GM23338 (cell line): ENCODE measurements around the gene ATP5MK. TPM values are rescaled to one million over a fixed set of nuclear protein-coding genes. Genes with fewer than 3 reads are reported as not detected.

ENCODE experiments used
- ATAC-seq: fragments of 200-7000 bp; cut with Tn5 transposase; 3 replicates; pipeline ENCODE4 v1.9.1; 2020
- DNase-seq: peaks from one replicate; pipeline ENCODE4 v3.0.0-alpha.2; 2015; ENCODE audit warnings: low spot score
- H2AFZ ChIP-seq: fragments of 200-600 bp; sonication (generic); 2 replicates; pipeline ENCODE4 v1.8.0; 2016; ENCODE audit warnings: antibody characterized with exemption, mild to moderate bottlenecking, moderate library complexity
- H3F3A ChIP-seq: fragments of 200-600 bp; sonication (generic); replicated peaks from 2 replicates; pipeline ENCODE4 v1.8.0; 2017; ENCODE audit warnings: antibody characterized with exemption, mixed run types, low read depth
- H3K27ac ChIP-seq: fragments of 200-600 bp; sonication (generic); 2 replicates; pipeline ENCODE4 v1.6.1; 2016; ENCODE audit warnings: low read depth
- H3K27me3 ChIP-seq: fragments of 200-600 bp; sonication (generic); 2 replicates; pipeline ENCODE4 v1.8.0; 2016; ENCODE audit warnings: mild to moderate bottlenecking, mixed run types, moderate library complexity; ENCODE audit not compliant: insufficient read depth
- H3K36me3 ChIP-seq: fragments of 200-600 bp; sonication (generic); 2 replicates; pipeline ENCODE4 v1.8.0; 2016; ENCODE audit warnings: mild to moderate bottlenecking; ENCODE audit not compliant: insufficient read depth
- H3K4me1 ChIP-seq: fragments of 200-600 bp; sonication (generic); 2 replicates; pipeline ENCODE4 v1.8.0; 2016; ENCODE audit warnings: mild to moderate bottlenecking, moderate library complexity; ENCODE audit not compliant: insufficient read depth
- H3K4me2 ChIP-seq: fragments of 200-600 bp; sonication (generic); 2 replicates; pipeline ENCODE4 v1.7.1; 2017; ENCODE audit warnings: mixed run types
- H3K4me3 ChIP-seq: fragments of 200-600 bp; sonication (generic); 2 replicates; pipeline ENCODE4 v1.6.1; 2016; ENCODE audit warnings: mixed run types
- H3K79me2 ChIP-seq: fragments of 200-600 bp; sonication (generic); replicated peaks from 2 replicates; pipeline ENCODE4 v1.8.0; 2017; ENCODE audit warnings: mild to moderate bottlenecking; ENCODE audit not compliant: insufficient read depth
- H3K9me2 ChIP-seq: fragments of 200-600 bp; sonication (generic); 2 replicates; pipeline ENCODE4 v1.8.0; 2017; ENCODE audit not compliant: insufficient read depth
- H4K20me1 ChIP-seq: fragments of 200-600 bp; sonication (generic); replicated peaks from 2 replicates; pipeline ENCODE4 v1.8.0; 2017; ENCODE audit warnings: mild to moderate bottlenecking; ENCODE audit not compliant: insufficient read depth
- H3K27ac Mint-ChIP-seq: 2 replicates; pipeline ENCODE4 v1.8.0; 2020; ENCODE audit warnings: inconsistent platforms, mild to moderate bottlenecking, moderate library complexity, mixed read lengths
- H3K27me3 Mint-ChIP-seq: 3 replicates; pipeline ENCODE4 v1.8.0; 2022; ENCODE audit warnings: low read depth, mild to moderate bottlenecking, moderate library complexity, mixed read lengths, inconsistent platforms; ENCODE audit not compliant: insufficient read depth, poor library complexity
- H3K36me3 Mint-ChIP-seq: 3 replicates; pipeline ENCODE4 v1.8.0; 2021; ENCODE audit warnings: low read depth, mild to moderate bottlenecking, inconsistent platforms, moderate library complexity, mixed read lengths
- H3K4me1 Mint-ChIP-seq: 3 replicates; pipeline ENCODE4 v1.8.0; 2020; ENCODE audit warnings: mild to moderate bottlenecking, inconsistent platforms, mixed read lengths
- H3K4me3 Mint-ChIP-seq: 3 replicates; pipeline ENCODE4 v1.8.0; 2021; ENCODE audit warnings: moderate library complexity, mild to moderate bottlenecking, inconsistent platforms, mixed read lengths
- H3K9me3 Mint-ChIP-seq: 3 replicates; pipeline ENCODE4 v1.8.0; 2020; ENCODE audit warnings: moderate library complexity, mild to moderate bottlenecking, inconsistent platforms, mixed read lengths
- CREB1 ChIP-seq: fragments of 250-450 bp; sonication (Bioruptor Pico); IDR thresholded peaks from 2 replicates; pipeline ENCODE4 v1.5.0; 2020; ENCODE audit warnings: low read depth, mild to moderate bottlenecking, moderate library complexity
- EZH2 ChIP-seq: fragments of 200-600 bp; sonication (generic); IDR thresholded peaks from one replicate; pipeline ENCODE4 v1.8.0; 2017; ENCODE audit warnings: antibody characterized with exemption, mild to moderate bottlenecking, low read depth; ENCODE audit not compliant: unreplicated experiment
- EZH2phosphoT487 ChIP-seq: fragments of 200-600 bp; sonication (generic); IDR thresholded peaks from one replicate; pipeline ENCODE4 v1.8.1; 2018; ENCODE audit warnings: antibody characterized with exemption; ENCODE audit not compliant: unreplicated experiment
- JUNB ChIP-seq: IDR thresholded peaks from one replicate; pipeline ENCODE4 v1.6.1; 2016; ENCODE audit warnings: antibody characterized with exemption; ENCODE audit not compliant: unreplicated experiment
- NANOG ChIP-seq: IDR thresholded peaks from 2 replicates; pipeline ENCODE4 v1.6.1; 2016; ENCODE audit warnings: antibody characterized with exemption, borderline replicate concordance
- POLR2AphosphoS5 ChIP-seq: IDR thresholded peaks from 2 replicates; pipeline ENCODE4 v1.6.1; 2016; ENCODE audit warnings: antibody characterized with exemption, low read depth
- STAT1 ChIP-seq: IDR thresholded peaks from one replicate; pipeline ENCODE4 v1.6.1; 2016; ENCODE audit warnings: antibody characterized with exemption; ENCODE audit not compliant: unreplicated experiment
- ZNF114 ChIP-seq: fragments of 250-450 bp; sonication (Bioruptor Pico); IDR thresholded peaks from 2 replicates; pipeline ENCODE4 v1.5.0; 2020; ENCODE audit warnings: mild to moderate bottlenecking, moderate library complexity
- ZNF331 ChIP-seq: fragments of 250-450 bp; sonication (Bioruptor Pico); IDR thresholded peaks from 2 replicates; pipeline ENCODE4 v1.5.0; 2020; ENCODE audit warnings: low read depth, mild to moderate bottlenecking, moderate library complexity
- polyA plus RNA-seq: library from polyadenylated mRNA; unstranded; fragments of >200 nt; fragmentation: Nextera tagmentation; extraction: Ambion mirVana; gene quantifications from 2 replicates; pipeline ENCODE4 v1.2.1, GENCODE V29; 2016
- total RNA-seq: library from RNA; depleted of rRNA; stranded (reverse); fragments of >200 nt; shearing (Covaris generic); gene quantifications from 2 replicates; pipeline ENCODE4 v1.2.3, GENCODE V29; 2014
- TF ChIP-seq, protein P1 (sequence below): fragments of 250-450 bp; sonication (Bioruptor Pico); IDR thresholded peaks from 2 replicates; pipeline ENCODE4 v1.5.0; 2020; ENCODE audit warnings: mild to moderate bottlenecking, moderate library complexity
- TF ChIP-seq, protein P2 (sequence below): IDR thresholded peaks from one replicate; pipeline ENCODE4 v1.6.1; 2018; ENCODE audit warnings: antibody characterized with exemption; ENCODE audit not compliant: unreplicated experiment
- TF ChIP-seq, protein P3 (sequence below): IDR thresholded peaks from 2 replicates; pipeline ENCODE4 v1.6.1; 2016; ENCODE audit warnings: antibody characterized with exemption
- TF ChIP-seq, protein P4 (sequence below), 2 experiments: fragments of 200-600 bp in 1 of 2; sonication (generic) in 1 of 2; conservative IDR thresholded peaks; 2 replicates each; pipeline versions ENCODE4 v1.5.1 to v1.6.1; 2016 to 2017; ENCODE audit warnings: antibody characterized with exemption in 2 of 2, low read depth in 2 of 2, mild to moderate bottlenecking in 2 of 2, moderate library complexity in 1 of 2

ATP5MK gene
- total and polyA plus RNA-seq, 2 experiments from 2014 or later = 227 to 1,139 TPM

DNA sequence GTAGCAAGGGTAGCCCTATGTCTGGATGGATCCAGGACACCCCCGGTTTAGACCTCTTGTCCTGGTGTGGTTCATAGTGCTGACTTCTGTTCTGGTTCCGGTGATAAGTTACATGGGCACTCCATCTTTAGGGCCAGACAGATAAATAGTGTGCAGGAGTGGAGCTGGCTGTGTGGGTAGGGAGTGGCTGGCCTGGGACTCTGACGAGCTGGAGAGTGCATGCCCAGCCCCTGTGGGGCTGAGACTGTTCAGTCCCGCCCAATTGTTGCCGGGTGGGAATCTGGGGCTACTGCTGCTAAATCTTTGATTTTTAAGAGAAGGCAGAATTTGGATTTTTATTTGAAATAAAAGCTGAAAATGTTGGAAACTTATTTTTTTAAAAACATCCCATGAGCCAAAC, 27.5 kb upstream of the ATP5MK start:
- no peak overlapping the region for H3K4me3 Mint-ChIP-seq
- Histone ChIP-seq H2AFZ (no peak overlapping the region), H3K4me1 (no peaks in the 10 kb centered on the region), H3K9me2 (no peaks in the 10 kb centered on the region), H3K27ac (no peak overlapping the region), H3F3A (no peaks in the 10 kb centered on the region), H3K36me3 (peaks cover 81% of the 10 kb centered on the region), H3K4me3 (no peak overlapping the region), H3K4me2 (no peak overlapping the region), H4K20me1 (peaks cover 27% of the 10 kb centered on the region), H3K27me3 (no peaks in the 10 kb centered on the region), H3K79me2 (no peaks in the 10 kb centered on the region)
- H3K9me3 Mint-ChIP-seq = no peaks in the 10 kb centered on the region; the same call in 2 of the 3 replicates
- no peaks in the 10 kb centered on the region for H3K4me1 Mint-ChIP-seq
- ATAC-seq (no peak), DNase-seq (no peak)
- H3K36me3 Mint-ChIP-seq = peaks cover 91% of the 10 kb centered on the region
- H3K27me3 Mint-ChIP-seq = peaks cover 7% of the 10 kb centered on the region
- no peak overlapping the region for H3K27ac Mint-ChIP-seq
- TF ChIP-seq, protein P1, sequence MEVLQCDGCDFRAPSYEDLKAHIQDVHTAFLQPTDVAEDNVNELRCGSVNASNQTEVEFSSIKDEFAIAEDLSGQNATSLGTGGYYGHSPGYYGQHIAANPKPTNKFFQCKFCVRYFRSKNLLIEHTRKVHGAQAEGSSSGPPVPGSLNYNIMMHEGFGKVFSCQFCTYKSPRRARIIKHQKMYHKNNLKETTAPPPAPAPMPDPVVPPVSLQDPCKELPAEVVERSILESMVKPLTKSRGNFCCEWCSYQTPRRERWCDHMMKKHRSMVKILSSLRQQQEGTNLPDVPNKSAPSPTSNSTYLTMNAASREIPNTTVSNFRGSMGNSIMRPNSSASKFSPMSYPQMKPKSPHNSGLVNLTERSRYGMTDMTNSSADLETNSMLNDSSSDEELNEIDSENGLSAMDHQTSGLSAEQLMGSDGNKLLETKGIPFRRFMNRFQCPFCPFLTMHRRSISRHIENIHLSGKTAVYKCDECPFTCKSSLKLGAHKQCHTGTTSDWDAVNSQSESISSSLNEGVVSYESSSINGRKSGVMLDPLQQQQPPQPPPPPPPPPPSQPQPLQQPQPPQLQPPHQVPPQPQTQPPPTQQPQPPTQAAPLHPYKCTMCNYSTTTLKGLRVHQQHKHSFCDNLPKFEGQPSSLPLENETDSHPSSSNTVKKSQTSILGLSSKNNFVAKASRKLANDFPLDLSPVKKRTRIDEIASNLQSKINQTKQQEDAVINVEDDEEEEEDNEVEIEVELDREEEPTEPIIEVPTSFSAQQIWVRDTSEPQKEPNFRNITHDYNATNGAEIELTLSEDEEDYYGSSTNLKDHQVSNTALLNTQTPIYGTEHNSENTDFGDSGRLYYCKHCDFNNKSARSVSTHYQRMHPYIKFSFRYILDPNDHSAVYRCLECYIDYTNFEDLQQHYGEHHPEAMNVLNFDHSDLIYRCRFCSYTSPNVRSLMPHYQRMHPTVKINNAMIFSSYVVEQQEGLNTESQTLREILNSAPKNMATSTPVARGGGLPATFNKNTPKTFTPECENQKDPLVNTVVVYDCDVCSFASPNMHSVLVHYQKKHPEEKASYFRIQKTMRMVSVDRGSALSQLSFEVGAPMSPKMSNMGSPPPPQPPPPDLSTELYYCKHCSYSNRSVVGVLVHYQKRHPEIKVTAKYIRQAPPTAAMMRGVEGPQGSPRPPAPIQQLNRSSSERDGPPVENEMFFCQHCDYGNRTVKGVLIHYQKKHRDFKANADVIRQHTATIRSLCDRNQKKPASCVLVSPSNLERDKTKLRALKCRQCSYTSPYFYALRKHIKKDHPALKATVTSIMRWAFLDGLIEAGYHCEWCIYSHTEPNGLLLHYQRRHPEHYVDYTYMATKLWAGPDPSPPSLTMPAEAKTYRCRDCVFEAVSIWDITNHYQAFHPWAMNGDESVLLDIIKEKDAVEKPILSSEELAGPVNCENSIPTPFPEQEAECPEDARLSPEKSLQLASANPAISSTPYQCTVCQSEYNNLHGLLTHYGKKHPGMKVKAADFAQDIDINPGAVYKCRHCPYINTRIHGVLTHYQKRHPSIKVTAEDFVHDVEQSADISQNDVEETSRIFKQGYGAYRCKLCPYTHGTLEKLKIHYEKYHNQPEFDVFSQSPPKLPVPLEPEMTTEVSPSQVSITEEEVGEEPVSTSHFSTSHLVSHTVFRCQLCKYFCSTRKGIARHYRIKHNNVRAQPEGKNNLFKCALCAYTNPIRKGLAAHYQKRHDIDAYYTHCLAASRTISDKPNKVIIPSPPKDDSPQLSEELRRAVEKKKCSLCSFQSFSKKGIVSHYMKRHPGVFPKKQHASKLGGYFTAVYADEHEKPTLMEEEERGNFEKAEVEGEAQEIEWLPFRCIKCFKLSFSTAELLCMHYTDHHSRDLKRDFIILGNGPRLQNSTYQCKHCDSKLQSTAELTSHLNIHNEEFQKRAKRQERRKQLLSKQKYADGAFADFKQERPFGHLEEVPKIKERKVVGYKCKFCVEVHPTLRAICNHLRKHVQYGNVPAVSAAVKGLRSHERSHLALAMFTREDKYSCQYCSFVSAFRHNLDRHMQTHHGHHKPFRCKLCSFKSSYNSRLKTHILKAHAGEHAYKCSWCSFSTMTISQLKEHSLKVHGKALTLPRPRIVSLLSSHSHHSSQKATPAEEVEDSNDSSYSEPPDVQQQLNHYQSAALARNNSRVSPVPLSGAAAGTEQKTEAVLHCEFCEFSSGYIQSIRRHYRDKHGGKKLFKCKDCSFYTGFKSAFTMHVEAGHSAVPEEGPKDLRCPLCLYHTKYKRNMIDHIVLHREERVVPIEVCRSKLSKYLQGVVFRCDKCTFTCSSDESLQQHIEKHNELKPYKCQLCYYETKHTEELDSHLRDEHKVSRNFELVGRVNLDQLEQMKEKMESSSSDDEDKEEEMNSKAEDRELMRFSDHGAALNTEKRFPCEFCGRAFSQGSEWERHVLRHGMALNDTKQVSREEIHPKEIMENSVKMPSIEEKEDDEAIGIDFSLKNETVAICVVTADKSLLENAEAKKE (CRISPR knock-in tag) = no peak
- TF ChIP-seq ZNF114 (CRISPR knock-in tag) (no peak), CREB1 (CRISPR knock-in tag) (no peak), JUNB (no peak), NANOG (no peak), ZNF331 (CRISPR knock-in tag) (no peak), POLR2AphosphoS5 (no peak), STAT1 (no peak), EZH2 (no peak), EZH2phosphoT487 (no peak)
- TF ChIP-seq, protein P2, sequence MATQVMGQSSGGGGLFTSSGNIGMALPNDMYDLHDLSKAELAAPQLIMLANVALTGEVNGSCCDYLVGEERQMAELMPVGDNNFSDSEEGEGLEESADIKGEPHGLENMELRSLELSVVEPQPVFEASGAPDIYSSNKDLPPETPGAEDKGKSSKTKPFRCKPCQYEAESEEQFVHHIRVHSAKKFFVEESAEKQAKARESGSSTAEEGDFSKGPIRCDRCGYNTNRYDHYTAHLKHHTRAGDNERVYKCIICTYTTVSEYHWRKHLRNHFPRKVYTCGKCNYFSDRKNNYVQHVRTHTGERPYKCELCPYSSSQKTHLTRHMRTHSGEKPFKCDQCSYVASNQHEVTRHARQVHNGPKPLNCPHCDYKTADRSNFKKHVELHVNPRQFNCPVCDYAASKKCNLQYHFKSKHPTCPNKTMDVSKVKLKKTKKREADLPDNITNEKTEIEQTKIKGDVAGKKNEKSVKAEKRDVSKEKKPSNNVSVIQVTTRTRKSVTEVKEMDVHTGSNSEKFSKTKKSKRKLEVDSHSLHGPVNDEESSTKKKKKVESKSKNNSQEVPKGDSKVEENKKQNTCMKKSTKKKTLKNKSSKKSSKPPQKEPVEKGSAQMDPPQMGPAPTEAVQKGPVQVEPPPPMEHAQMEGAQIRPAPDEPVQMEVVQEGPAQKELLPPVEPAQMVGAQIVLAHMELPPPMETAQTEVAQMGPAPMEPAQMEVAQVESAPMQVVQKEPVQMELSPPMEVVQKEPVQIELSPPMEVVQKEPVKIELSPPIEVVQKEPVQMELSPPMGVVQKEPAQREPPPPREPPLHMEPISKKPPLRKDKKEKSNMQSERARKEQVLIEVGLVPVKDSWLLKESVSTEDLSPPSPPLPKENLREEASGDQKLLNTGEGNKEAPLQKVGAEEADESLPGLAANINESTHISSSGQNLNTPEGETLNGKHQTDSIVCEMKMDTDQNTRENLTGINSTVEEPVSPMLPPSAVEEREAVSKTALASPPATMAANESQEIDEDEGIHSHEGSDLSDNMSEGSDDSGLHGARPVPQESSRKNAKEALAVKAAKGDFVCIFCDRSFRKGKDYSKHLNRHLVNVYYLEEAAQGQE = no peak
- TF ChIP-seq, protein P3, sequence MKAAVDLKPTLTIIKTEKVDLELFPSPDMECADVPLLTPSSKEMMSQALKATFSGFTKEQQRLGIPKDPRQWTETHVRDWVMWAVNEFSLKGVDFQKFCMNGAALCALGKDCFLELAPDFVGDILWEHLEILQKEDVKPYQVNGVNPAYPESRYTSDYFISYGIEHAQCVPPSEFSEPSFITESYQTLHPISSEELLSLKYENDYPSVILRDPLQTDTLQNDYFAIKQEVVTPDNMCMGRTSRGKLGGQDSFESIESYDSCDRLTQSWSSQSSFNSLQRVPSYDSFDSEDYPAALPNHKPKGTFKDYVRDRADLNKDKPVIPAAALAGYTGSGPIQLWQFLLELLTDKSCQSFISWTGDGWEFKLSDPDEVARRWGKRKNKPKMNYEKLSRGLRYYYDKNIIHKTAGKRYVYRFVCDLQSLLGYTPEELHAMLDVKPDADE = no peak
- TF ChIP-seq, protein P4, sequence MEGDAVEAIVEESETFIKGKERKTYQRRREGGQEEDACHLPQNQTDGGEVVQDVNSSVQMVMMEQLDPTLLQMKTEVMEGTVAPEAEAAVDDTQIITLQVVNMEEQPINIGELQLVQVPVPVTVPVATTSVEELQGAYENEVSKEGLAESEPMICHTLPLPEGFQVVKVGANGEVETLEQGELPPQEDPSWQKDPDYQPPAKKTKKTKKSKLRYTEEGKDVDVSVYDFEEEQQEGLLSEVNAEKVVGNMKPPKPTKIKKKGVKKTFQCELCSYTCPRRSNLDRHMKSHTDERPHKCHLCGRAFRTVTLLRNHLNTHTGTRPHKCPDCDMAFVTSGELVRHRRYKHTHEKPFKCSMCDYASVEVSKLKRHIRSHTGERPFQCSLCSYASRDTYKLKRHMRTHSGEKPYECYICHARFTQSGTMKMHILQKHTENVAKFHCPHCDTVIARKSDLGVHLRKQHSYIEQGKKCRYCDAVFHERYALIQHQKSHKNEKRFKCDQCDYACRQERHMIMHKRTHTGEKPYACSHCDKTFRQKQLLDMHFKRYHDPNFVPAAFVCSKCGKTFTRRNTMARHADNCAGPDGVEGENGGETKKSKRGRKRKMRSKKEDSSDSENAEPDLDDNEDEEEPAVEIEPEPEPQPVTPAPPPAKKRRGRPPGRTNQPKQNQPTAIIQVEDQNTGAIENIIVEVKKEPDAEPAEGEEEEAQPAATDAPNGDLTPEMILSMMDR (conservative IDR thresholded peaks at IDR 0.05; ENCODE audit: low read depth in 2 of 2) = no peak
